ENCODE data around the gene CDC42BPG.

- TF ChIP-seq EP300 (IDR thresholded peaks at IDR 0.05), result no peak
- TF ChIP-seq CTCF (IDR thresholded peaks at IDR 0.05), result no peak
Observed at GRCh38 chr11:64776425-64776824, 68.0 kb downstream of the CDC42BPG start.

All from esophagus muscularis mucosa (tissue), 3 donors.